ENCODE data around the gene DCUN1D3.

DCUN1D3 gene

DNA sequence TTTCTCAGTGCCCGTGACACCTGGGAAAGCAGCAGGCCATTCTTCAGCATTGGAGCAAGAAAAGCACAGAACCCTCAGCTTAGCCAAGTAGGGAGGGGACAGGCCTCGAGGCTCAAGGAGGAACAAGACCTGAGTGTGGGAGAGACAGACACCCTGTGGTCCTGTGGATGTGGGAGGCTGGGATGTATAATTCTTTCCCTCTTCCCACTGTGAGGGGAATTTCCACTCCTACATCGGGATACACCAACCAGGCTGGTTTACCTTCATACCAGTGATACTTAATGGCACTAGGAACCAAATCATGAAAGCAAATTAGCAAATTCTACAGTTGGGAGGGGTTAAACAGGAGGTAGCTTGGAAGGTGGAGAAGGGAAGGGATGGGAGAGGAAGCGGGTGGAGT is 42.1 kb upstream of the DCUN1D3 start:
- no peaks in the 10 kb centered on the region for H3K27me3 Mint-ChIP-seq (ENCODE audit: low read depth)
- H3K4me1 Mint-ChIP-seq, result no peaks in the 10 kb centered on the region
- H3K4me3 Mint-ChIP-seq, result no peak overlapping the region
- TF ChIP-seq, protein P1, sequence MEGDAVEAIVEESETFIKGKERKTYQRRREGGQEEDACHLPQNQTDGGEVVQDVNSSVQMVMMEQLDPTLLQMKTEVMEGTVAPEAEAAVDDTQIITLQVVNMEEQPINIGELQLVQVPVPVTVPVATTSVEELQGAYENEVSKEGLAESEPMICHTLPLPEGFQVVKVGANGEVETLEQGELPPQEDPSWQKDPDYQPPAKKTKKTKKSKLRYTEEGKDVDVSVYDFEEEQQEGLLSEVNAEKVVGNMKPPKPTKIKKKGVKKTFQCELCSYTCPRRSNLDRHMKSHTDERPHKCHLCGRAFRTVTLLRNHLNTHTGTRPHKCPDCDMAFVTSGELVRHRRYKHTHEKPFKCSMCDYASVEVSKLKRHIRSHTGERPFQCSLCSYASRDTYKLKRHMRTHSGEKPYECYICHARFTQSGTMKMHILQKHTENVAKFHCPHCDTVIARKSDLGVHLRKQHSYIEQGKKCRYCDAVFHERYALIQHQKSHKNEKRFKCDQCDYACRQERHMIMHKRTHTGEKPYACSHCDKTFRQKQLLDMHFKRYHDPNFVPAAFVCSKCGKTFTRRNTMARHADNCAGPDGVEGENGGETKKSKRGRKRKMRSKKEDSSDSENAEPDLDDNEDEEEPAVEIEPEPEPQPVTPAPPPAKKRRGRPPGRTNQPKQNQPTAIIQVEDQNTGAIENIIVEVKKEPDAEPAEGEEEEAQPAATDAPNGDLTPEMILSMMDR (IDR thresholded peaks at IDR 0.05; ENCODE audit: unreplicated experiment in 3 of 3), result no peak
- no peaks in the 10 kb centered on the region for H3K9me3 Mint-ChIP-seq
- H3K36me3 Mint-ChIP-seq (ENCODE audit: low read depth), result no peaks in the 10 kb centered on the region
- H3K27ac Mint-ChIP-seq, result peak overlapping the region in 1 of 3 experiments; percentile 65

DNA sequence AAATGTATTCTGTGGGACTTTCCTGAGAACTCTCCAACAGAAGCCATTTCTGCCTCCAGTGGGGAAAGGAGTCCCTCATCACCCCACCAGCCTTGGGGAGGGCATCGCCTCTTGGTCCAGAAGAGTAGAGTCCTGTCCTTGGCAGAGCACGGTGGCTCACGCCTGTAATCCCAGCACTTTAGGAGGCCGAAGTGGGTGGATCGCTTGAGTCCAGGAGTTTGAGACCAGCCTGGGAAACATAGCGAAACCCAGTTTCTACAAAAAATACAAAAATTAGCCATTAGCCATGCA is 41.4 kb upstream of the DCUN1D3 start:
- TF ChIP-seq, protein P1 (IDR thresholded peaks at IDR 0.05; ENCODE audit: unreplicated experiment in 3 of 3), result no peak
- Mint-ChIP-seq H3K27me3 (ENCODE audit: low read depth) (no peaks in the 10 kb centered on the region), H3K4me3 (no peak overlapping the region), H3K36me3 (ENCODE audit: low read depth) (no peaks in the 10 kb centered on the region), H3K9me3 (no peaks in the 10 kb centered on the region), H3K4me1 (no peaks in the 10 kb centered on the region), H3K27ac (no peak overlapping the region)

DNA sequence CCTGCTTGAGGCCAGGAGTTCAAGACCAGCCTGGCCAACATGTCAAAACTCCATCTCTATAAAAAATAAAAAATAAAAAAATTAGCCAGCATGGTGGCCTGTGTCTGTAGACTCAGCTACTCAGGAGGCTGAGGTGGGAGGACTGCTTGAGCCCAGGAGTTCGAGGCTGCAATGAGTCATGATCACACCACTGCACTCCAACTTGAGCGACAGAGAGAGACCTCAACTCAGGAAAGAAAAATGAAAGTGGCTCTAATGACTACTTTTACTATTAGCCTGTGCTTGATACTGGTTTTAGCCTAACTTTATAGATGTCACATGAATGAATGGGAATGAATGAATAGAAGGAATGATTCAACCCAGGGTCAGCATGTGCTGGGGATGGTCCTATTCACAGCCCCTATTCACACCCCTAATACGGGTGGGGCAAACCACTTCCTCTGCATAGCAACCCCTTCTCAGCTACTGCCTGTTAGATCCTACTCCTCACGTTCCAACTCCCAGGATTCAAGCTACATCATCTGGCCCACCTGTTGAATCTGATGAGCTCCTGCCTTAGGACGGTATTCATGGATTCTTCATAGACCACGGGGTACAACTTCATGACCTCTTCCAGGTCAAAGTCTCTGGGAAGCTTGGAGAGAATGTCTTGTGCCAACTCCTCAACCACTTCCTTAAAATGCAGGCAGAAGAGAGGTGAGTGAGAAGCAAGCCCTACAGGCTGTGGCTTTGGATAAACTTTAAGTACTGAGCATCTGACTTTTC is 40.9 kb upstream of the DCUN1D3 start:
- Mint-ChIP-seq H3K4me3 (no peak overlapping the region), H3K4me1 (no peaks in the 10 kb centered on the region), H3K9me3 (no peaks in the 10 kb centered on the region), H3K27me3 (ENCODE audit: low read depth) (no peaks in the 10 kb centered on the region), H3K36me3 (ENCODE audit: low read depth) (no peaks in the 10 kb centered on the region), H3K27ac (no peak overlapping the region)
- TF ChIP-seq, protein P1 (IDR thresholded peaks at IDR 0.05; ENCODE audit: unreplicated experiment in 3 of 3), result no peak

DNA sequence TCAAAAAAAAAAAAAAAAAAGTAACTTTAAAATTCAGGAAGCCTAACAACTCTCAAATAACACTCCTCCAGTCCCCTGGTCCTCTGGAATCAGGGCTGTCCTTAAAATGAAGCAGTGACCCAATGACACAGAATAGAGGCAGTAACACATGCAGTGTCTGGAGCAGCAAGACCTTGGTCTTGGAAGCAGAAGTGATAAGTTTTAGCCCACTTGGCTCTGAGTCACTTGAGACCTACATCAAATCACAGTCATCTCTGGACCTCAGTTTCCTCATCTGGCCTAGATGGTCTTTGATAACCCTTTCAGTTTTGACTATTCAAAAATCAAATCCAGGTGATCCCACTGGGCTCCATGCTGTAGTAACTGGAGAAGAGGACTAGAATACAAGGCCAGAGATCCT is 39.5 kb upstream of the DCUN1D3 start:
- H3K27me3 Mint-ChIP-seq (ENCODE audit: low read depth), result no peaks in the 10 kb centered on the region
- no peaks in the 10 kb centered on the region for H3K9me3 Mint-ChIP-seq
- TF ChIP-seq, protein P1 (IDR thresholded peaks at IDR 0.05; ENCODE audit: unreplicated experiment in 3 of 3), result no peak
- no peaks in the 10 kb centered on the region for H3K36me3 Mint-ChIP-seq (ENCODE audit: low read depth)
- no peaks in the 10 kb centered on the region for H3K4me1 Mint-ChIP-seq
- H3K4me3 Mint-ChIP-seq, result no peak overlapping the region
- no peak overlapping the region for H3K27ac Mint-ChIP-seq

DNA sequence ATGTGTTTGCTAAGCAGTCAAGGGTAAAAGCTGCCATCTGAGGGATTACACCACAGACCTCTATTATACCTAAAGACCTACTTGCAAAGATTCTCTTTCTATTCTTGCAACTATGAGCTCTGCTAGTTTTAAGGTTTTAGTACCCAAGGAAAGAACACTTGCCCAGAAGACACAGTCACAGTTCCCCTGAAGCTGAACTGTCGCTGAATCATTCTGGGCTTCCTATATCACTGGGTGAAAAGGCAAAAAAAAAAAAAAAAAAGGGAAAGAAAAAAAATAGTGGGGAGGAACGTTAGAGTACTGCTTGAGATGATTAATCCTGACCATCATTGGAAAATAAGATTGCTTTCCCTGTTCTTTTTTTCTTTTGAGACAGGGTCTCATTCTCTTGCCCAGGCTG is 38.3 kb upstream of the DCUN1D3 start:
- no peaks in the 10 kb centered on the region for H3K27me3 Mint-ChIP-seq (ENCODE audit: low read depth)
- no peaks in the 10 kb centered on the region for H3K9me3 Mint-ChIP-seq
- TF ChIP-seq, protein P1 (IDR thresholded peaks at IDR 0.05; ENCODE audit: unreplicated experiment in 3 of 3), result no peak
- no peaks in the 10 kb centered on the region for H3K36me3 Mint-ChIP-seq (ENCODE audit: low read depth)
- no peak overlapping the region for H3K27ac Mint-ChIP-seq
- H3K4me3 Mint-ChIP-seq, result no peak overlapping the region
- no peaks in the 10 kb centered on the region for H3K4me1 Mint-ChIP-seq

DNA sequence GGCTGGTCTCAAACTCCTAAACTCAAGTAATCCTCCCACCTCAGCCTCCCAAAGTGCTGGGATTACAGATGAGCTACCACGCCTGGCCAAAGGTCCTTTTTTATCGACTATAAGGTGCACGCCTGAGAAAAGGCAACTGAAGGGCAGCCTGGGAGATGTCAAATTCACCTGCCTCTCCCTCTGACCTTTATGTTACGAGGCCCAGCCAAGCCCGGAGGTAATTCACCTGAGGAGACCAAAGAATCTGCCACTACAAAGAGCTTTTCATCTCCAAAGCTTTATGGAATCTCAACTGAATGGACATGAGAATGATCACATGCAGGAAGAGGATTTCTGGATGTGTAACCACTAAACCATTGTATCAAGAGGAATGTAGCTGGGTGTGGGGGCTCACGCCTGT is 37.6 kb upstream of the DCUN1D3 start:
- Mint-ChIP-seq H3K27ac (no peak overlapping the region), H3K4me1 (no peaks in the 10 kb centered on the region), H3K9me3 (no peaks in the 10 kb centered on the region), H3K36me3 (ENCODE audit: low read depth) (no peaks in the 10 kb centered on the region), H3K4me3 (no peak overlapping the region), H3K27me3 (ENCODE audit: low read depth) (no peaks in the 10 kb centered on the region)
- TF ChIP-seq, protein P1 (IDR thresholded peaks at IDR 0.05; ENCODE audit: unreplicated experiment in 3 of 3), result no peak

Measured in nephron (organoid).